ENCODE measurements around the gene KIRREL2. TPM values are rescaled to one million over a fixed set of nuclear protein-coding genes. Genes with fewer than 3 reads are reported as not detected.
A peak's percentile ranks its signal among the peaks of the same experiment; 100 is the strongest.
"Not testable (repeated sequence)": the region's sequence is repeated elsewhere in the genome, so short reads cannot be mapped to it uniquely, and the experiment has no call there.

Gene KIRREL2
- total RNA-seq, 1 donor from 2014 or later, result not detected

DNA sequence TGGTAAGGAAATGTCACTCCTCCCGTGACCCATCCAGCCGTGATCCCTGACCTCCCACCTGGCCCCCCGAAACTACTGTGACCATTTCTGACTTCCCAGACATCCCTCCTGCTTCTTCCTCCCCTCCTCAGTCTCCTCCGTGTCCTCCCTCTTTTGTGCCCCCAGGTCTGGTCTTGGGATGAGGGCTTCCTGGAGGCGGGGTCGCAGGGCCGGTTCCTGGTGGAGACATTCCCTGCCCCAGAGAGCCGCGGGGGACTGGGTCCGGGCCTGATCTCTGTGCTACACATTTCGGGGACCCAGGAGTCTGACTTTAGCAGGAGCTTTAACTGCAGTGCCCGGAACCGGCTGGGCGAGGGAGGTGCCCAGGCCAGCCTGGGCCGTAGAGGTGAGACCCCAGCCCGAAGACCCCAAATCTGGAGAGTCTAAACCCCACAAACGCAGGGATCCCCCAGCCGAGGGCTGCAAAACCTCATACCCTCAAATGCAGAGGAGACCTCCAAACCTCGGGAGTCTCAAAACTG is 5.0 kb downstream of the KIRREL2 start:
- TF ChIP-seq, protein P1, sequence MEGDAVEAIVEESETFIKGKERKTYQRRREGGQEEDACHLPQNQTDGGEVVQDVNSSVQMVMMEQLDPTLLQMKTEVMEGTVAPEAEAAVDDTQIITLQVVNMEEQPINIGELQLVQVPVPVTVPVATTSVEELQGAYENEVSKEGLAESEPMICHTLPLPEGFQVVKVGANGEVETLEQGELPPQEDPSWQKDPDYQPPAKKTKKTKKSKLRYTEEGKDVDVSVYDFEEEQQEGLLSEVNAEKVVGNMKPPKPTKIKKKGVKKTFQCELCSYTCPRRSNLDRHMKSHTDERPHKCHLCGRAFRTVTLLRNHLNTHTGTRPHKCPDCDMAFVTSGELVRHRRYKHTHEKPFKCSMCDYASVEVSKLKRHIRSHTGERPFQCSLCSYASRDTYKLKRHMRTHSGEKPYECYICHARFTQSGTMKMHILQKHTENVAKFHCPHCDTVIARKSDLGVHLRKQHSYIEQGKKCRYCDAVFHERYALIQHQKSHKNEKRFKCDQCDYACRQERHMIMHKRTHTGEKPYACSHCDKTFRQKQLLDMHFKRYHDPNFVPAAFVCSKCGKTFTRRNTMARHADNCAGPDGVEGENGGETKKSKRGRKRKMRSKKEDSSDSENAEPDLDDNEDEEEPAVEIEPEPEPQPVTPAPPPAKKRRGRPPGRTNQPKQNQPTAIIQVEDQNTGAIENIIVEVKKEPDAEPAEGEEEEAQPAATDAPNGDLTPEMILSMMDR (conservative IDR thresholded peaks at IDR 0.05; ENCODE audit: low read depth, low read length), result no peak
- H3K4me3 ChIP-seq (ENCODE audit: low read depth, low read length), result no peak overlapping the region
- no peak for DNase-seq (ENCODE audit: low read depth)

DNA sequence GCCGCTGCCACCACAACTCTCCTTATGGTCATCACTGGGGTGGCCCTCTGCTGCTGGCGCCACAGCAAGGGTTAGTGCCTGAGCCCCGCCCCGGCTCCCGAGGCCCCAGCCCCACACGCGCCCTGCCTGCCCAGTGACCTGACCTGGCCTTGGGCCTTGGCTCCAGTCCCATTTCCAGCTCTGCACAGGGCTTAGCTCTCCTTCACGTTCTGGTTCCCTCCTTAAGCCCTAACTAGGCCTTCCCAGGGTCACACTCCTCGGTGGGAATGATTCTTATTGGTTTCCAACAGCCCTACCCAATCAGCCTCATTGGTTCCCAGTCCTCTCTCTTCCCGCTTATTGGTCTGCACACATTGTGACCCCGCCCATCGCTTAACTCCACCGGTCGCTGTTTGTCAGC is 5.8 kb downstream of the KIRREL2 start:
- TF ChIP-seq, protein P1 (conservative IDR thresholded peaks at IDR 0.05; ENCODE audit: low read depth, low read length), result no peak
- DNase-seq (ENCODE audit: low read depth), result no peak
- H3K4me3 ChIP-seq (ENCODE audit: low read depth, low read length), result no peak overlapping the region

DNA sequence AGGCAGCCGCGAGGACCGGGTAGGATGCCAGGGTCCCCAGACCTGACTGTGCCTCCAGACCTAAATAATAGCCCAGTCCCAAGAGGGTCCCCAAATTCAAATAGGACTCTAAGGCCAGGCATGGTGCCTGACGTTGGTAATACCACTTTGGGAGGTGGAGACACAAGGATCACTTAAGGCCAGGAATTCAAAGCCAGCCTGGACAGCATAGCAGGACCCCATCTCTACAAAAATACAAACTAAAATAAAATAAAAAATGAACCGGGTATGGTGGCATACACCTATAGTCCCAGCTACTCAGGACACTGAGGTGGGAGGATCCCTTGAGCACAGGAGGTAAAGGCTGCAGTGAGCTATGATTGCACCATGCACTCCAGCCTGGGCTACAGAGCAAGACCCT is 6.3 kb downstream of the KIRREL2 start:
- TF ChIP-seq, protein P1 (conservative IDR thresholded peaks at IDR 0.05; ENCODE audit: low read depth, low read length), result no peak
- H3K4me3 ChIP-seq (ENCODE audit: low read depth, low read length), result no peak overlapping the region
- DNase-seq (ENCODE audit: low read depth), result no peak

DNA sequence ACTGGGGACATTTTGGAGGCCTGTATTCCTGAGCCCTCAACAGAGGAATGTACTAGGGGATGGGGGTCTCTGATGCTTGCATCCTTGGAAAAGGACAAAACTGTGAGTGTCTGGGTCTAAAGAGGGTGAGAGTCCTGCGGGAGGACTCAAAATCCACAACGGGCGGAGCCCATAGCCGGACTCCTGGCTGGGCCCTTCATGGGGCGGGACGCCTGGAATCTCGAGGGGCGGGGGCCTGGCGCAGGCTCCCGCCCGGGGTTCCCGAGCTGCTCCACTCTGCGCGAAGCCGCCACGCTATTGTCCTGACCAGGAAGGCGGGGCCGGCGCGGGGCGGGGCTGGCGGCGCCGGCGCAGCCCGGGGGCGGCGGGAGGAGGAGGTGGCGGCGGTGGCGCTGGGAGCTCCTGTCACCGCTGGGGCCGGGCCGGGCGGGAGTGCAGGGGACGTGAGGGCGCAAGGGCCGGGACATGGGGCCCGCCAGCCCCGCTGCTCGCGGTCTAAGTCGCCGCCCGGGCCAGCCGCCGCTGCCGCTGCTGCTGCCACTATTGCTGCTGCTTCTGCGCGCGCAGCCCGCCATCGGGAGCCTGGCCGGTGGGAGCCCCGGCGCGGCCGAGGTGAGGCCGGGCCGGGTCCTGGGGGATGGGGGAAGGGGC is 11.6 kb downstream of the KIRREL2 start, which contains the start of gene APLP1:
APLP1 (plus strand) TSS at position 403 of the 651 bp plus-strand sequence; CDS start at position 466, 63 bp downstream.
- DNase-seq (ENCODE audit: low read depth), result no peak
- TF ChIP-seq, protein P1 (conservative IDR thresholded peaks at IDR 0.05; ENCODE audit: low read depth, low read length), result no peak
- peak within 1 kb of the TSS; percentile 26 for H3K4me3 ChIP-seq (ENCODE audit: low read depth, low read length)

DNA sequence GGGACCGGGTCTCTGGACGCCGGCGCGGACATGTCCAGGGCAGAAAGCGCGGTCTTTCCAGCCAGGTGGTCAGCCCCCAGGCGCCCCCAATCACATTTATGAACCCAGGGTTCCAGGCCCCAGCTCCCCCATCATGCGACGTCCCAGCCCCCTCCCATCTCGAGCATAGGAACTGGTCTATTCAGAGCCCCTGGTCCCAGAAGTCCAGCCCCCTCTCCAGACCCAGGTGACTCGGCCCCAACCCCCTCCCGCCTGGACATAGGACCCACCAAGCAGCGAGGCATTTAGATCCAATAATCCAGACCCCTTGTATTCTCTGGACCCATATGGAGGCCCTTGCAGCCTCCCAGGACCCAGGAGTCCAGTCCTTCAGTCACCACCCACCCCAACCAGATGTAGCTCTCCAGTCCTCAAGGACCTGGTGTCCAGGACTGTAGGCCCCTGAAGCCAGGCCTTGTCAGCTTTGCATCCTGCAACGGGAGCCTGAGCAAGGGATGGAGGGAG is 12.2 kb downstream of the KIRREL2 start:
- peak overlapping the region; percentile 26 for H3K4me3 ChIP-seq (ENCODE audit: low read depth, low read length)
- TF ChIP-seq, protein P1 (conservative IDR thresholded peaks at IDR 0.05; ENCODE audit: low read depth, low read length), result no peak
- DNase-seq (ENCODE audit: low read depth), result no peak

DNA sequence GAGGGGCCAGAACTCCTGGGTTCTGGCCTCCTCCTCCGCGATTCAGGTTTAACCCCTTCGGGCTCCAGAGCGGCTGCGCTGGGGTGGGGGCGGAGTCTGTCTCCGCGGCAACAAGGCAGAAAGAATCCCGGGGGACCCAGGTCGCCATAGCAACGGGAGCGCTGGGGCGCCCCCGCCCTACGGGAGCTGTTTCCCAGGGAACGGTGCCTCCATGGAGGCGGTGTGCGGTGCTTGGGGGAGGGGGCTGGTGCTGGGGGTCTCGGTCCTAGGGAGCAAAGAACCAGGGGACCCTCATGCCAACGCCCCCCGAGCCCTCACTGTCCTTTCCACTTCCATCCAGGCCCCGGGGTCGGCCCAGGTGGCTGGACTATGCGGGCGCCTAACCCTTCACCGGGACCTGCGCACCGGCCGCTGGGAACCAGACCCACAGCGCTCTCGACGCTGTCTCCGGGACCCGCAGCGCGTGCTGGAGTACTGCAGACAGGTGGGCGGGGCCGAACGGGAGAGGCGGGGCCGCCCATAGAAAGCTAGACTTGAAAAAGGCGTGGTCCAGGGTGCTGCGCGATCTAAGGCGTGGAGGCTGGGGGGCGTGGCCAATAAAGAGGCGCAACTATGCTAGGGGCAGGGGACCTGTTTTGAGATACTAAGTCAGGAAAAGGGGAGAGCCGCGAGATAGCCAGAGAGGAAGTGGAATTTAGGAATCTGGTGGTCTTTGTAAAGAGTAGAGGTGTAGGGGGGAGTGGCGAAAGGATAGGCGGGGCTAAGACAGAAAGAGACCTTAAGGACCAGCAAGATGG is 12.8 kb downstream of the KIRREL2 start:
- TF ChIP-seq, protein P1 (conservative IDR thresholded peaks at IDR 0.05; ENCODE audit: low read depth, low read length), result no peak
- H3K4me3 ChIP-seq (ENCODE audit: low read depth, low read length), result peak overlapping the region; percentile 16
- no peak for DNase-seq (ENCODE audit: low read depth)

DNA sequence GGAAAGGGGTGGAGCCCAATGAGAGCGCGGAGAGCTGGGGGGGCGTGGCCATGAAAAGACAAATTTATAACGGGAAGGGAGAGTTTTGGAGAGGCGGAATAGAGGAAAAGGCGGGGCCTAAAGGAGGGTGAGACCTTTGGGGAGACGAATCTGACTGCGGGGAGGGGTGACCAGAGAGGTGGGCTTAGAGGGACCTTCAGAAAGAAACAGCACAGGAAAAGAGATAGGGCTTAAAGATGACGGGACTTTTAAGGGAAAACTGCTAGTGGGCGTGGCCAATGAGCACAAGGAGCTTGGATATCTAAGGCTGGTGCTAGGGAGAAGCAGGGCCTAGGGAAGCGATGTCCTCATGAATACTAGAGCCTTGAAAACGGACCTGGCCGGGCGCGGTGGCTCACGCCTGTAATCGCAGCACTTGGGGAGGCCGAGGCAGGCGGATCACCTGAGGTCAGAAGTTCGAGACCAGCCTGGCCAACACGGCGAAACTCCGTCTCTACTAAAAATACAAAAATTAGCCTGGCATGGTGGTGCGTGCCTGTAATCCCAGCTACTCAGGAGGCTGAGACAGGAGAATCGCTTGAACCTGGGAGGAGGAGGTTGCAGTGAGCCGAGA is 13.5 kb downstream of the KIRREL2 start:
- not testable (repeated sequence) for DNase-seq (ENCODE audit: low read depth)
- peak overlapping the region; percentile 16 for H3K4me3 ChIP-seq (ENCODE audit: low read depth, low read length)
